ENCODE measurements around the gene MIOS.
"Not testable (repeated sequence)": the region's sequence is repeated elsewhere in the genome, so short reads cannot be mapped to it uniquely, and the experiment has no call there.

Gene MIOS

GRCh38 chr7:7554649-7555575 is 11.8 kb upstream of the MIOS start:
- peak; percentile 38 for DNase-seq

- no peak for DNase-seq
These were observed 9.8 kb upstream of the MIOS start for GRCh38 chr7:7556852-7557251.

GRCh38 chr7:7557252-7557651 is 9.4 kb upstream of the MIOS start:
- no peak for DNase-seq

GRCh38 chr7:7561591-7561990 is 5.1 kb upstream of the MIOS start:
- not testable (repeated sequence) for DNase-seq

- DNase-seq: peak; percentile 30
These were observed 3.9 kb upstream of the MIOS start for GRCh38 chr7:7562736-7563135.

GRCh38 chr7:7563269-7563668 is 3.4 kb upstream of the MIOS start:
- DNase-seq: no peak

GRCh38 chr7:7563813-7564212 is 2.9 kb upstream of the MIOS start:
- no peak for DNase-seq

- DNase-seq: peak; percentile 88
These were observed 2.3 kb upstream of the MIOS start for GRCh38 chr7:7564323-7564780.

- no peak for DNase-seq
These were observed 1.5 kb upstream of the MIOS start for GRCh38 chr7:7565018-7565680.

GRCh38 chr7:7565746-7566650 is 686 bp upstream of the MIOS start:
- no peak for DNase-seq

GRCh38 chr7:7567898-7568531 is 1.3 kb downstream of the MIOS start:
- no peak for DNase-seq

GRCh38 chr7:7568553-7568952 is 1.9 kb downstream of the MIOS start:
- no peak for DNase-seq

- DNase-seq: no peak
These were observed 2.4 kb downstream of the MIOS start for GRCh38 chr7:7569081-7569527.

- no peak for DNase-seq
These were observed 2.9 kb downstream of the MIOS start for GRCh38 chr7:7569615-7570014.

- no peak for DNase-seq
These were observed 3.9 kb downstream of the MIOS start for GRCh38 chr7:7570584-7570983.

- no peak for DNase-seq
These were observed 7.0 kb downstream of the MIOS start for GRCh38 chr7:7573701-7574100.

- DNase-seq: no peak
These were observed 9.7 kb downstream of the MIOS start for GRCh38 chr7:7576344-7576743.

GRCh38 chr7:7577888-7578287 is 11.2 kb downstream of the MIOS start:
- DNase-seq: no peak

- no peak for DNase-seq
These were observed 13.0 kb downstream of the MIOS start for GRCh38 chr7:7579638-7580037.

- no peak for DNase-seq
These were observed 15.0 kb downstream of the MIOS start for GRCh38 chr7:7581531-7582179.

GRCh38 chr7:7582596-7582995 is 15.9 kb downstream of the MIOS start:
- DNase-seq: no peak

- no peak for DNase-seq
These were observed 17.0 kb downstream of the MIOS start for GRCh38 chr7:7583731-7584130.

Data from fibroblast of skin of right biceps (primary cell).